ENCODE data around the gene TAF1A.

TAF1A gene

GRCh38 chr1:222529916-222530315, 59.8 kb downstream of the TAF1A start:
- no peak for DNase-seq

GRCh38 chr1:222529181-222529580, 60.6 kb downstream of the TAF1A start:
- no peak for DNase-seq

GRCh38 chr1:222525951-222526350, 63.8 kb downstream of the TAF1A start:
- no peak for DNase-seq

GRCh38 chr1:222523852-222524251, 65.9 kb downstream of the TAF1A start:
- DNase-seq = no peak

GRCh38 chr1:222522105-222522915, 67.4 kb downstream of the TAF1A start:
- no peak for DNase-seq

- DNase-seq = no peak
Observed at GRCh38 chr1:222521299-222522104, 68.2 kb downstream of the TAF1A start.
